HepG2 (cell line): Measurements from ENCODE around the gene FGF10. TPM values are rescaled to one million over a fixed set of nuclear protein-coding genes. Genes with fewer than 3 reads are reported as not detected.

Experiments used
- CBX2 ChIP-seq, 2 experiments: fragments of 200-600 bp in 1 of 2; sonication (generic); formaldehyde crosslinking in 1 of 2; IDR thresholded peaks; 2 replicates each; pipeline versions ENCODE4 v1.7.0 to v1.8.1; 2018 to 2022; ENCODE audit warnings: low read depth in 2 of 2, low read length in 1 of 2, mild to moderate bottlenecking in 1 of 2, missing genetic modification reagents in 1 of 2
- KMT2A ChIP-seq: sonication (generic); formaldehyde crosslinking; IDR thresholded peaks from 2 replicates; pipeline ENCODE4 v1.4.0; 2020; ENCODE audit warnings: missing genetic modification reagents
- POLR2AphosphoS5 ChIP-seq: IDR thresholded peaks from 2 replicates; pipeline ENCODE4 v1.6.1; 2012; ENCODE audit warnings: low read depth, low read length
- polyA plus RNA-seq, 8 experiments: library from polyadenylated mRNA; depleted of rRNA in 3 of 8; stranded (reverse) in 7 of 8; unstranded in 1 of 8; fragments of >200 nt; fragmentation: Illumina TruSeq in 4 of 8; extraction: Trizol in 4 of 8; gene quantifications; 2 replicates each; pipeline versions ENCODE4 v1.2.1 to v1.2.3, GENCODE V29; 2011 to 2016; ENCODE audit warnings: low read depth in 4 of 8, missing spikeins in 1 of 8, mixed read lengths in 1 of 8; ENCODE audit not compliant: insufficient read depth in 1 of 8
- total RNA-seq, 5 experiments: library from RNA; depleted of rRNA; stranded (reverse); fragments of >200 nt; fragmentation: Illumina TruSeq; extraction: Trizol; gene quantifications; 2 replicates each; pipeline ENCODE4 v1.2.3, GENCODE V29; 2016; ENCODE audit warnings: low read depth in 1 of 5
- TF ChIP-seq, protein P1 (sequence below): sonication (generic); formaldehyde crosslinking; IDR thresholded peaks from 2 replicates; pipeline ENCODE4 v1.5.1; 2020; ENCODE audit warnings: missing genetic modification reagents, mild to moderate bottlenecking, borderline replicate concordance
- TF ChIP-seq, protein P2 (sequence below): sonication (generic); formaldehyde crosslinking; IDR thresholded peaks from 2 replicates; pipeline ENCODE4 v1.4.0; 2020; ENCODE audit warnings: mild to moderate bottlenecking, missing genetic modification reagents
- TF ChIP-seq, protein P3 (sequence below): sonication (generic); formaldehyde crosslinking; IDR thresholded peaks from 2 replicates; pipeline ENCODE4 v1.4.0; 2020; ENCODE audit warnings: mild to moderate bottlenecking, missing genetic modification reagents

Gene FGF10
- total and polyA plus RNA-seq, 2 of the 13 experiments (the other 11 are each of a cell fraction or from before 2014, with no cell fraction given) = not detected

DNA sequence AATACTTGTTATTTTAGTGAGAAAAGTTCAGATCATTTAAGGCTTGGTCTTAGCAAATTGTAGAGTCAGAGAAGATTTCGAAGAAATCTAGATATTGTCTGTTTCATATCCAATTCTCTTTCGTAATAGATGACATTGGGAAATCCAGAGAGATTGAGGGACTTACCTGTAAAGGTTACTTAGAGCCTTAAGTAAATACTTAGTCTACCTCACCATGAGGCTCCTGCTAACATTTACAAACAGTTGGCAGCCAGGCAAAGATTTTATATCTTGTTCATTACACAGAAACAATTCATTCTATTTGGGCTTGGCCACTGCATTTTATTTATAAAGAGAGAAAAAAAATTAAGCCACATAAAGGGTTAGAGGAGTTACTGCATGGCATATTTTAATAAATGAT is 70.3 kb downstream of the FGF10 start (continued):
- TF ChIP-seq, protein P1, sequence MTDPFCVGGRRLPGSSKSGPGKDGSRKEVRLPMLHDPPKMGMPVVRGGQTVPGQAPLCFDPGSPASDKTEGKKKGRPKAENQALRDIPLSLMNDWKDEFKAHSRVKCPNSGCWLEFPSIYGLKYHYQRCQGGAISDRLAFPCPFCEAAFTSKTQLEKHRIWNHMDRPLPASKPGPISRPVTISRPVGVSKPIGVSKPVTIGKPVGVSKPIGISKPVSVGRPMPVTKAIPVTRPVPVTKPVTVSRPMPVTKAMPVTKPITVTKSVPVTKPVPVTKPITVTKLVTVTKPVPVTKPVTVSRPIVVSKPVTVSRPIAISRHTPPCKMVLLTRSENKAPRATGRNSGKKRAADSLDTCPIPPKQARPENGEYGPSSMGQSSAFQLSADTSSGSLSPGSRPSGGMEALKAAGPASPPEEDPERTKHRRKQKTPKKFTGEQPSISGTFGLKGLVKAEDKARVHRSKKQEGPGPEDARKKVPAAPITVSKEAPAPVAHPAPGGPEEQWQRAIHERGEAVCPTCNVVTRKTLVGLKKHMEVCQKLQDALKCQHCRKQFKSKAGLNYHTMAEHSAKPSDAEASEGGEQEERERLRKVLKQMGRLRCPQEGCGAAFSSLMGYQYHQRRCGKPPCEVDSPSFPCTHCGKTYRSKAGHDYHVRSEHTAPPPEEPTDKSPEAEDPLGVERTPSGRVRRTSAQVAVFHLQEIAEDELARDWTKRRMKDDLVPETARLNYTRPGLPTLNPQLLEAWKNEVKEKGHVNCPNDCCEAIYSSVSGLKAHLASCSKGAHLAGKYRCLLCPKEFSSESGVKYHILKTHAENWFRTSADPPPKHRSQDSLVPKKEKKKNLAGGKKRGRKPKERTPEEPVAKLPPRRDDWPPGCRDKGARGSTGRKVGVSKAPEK (CRISPR knock-in tag) = no peak
- TF ChIP-seq, protein P2, sequence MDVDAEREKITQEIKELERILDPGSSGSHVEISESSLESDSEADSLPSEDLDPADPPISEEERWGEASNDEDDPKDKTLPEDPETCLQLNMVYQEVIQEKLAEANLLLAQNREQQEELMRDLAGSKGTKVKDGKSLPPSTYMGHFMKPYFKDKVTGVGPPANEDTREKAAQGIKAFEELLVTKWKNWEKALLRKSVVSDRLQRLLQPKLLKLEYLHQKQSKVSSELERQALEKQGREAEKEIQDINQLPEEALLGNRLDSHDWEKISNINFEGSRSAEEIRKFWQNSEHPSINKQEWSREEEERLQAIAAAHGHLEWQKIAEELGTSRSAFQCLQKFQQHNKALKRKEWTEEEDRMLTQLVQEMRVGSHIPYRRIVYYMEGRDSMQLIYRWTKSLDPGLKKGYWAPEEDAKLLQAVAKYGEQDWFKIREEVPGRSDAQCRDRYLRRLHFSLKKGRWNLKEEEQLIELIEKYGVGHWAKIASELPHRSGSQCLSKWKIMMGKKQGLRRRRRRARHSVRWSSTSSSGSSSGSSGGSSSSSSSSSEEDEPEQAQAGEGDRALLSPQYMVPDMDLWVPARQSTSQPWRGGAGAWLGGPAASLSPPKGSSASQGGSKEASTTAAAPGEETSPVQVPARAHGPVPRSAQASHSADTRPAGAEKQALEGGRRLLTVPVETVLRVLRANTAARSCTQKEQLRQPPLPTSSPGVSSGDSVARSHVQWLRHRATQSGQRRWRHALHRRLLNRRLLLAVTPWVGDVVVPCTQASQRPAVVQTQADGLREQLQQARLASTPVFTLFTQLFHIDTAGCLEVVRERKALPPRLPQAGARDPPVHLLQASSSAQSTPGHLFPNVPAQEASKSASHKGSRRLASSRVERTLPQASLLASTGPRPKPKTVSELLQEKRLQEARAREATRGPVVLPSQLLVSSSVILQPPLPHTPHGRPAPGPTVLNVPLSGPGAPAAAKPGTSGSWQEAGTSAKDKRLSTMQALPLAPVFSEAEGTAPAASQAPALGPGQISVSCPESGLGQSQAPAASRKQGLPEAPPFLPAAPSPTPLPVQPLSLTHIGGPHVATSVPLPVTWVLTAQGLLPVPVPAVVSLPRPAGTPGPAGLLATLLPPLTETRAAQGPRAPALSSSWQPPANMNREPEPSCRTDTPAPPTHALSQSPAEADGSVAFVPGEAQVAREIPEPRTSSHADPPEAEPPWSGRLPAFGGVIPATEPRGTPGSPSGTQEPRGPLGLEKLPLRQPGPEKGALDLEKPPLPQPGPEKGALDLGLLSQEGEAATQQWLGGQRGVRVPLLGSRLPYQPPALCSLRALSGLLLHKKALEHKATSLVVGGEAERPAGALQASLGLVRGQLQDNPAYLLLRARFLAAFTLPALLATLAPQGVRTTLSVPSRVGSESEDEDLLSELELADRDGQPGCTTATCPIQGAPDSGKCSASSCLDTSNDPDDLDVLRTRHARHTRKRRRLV (CRISPR knock-in tag) = no peak
- TF ChIP-seq CBX2 (IDR thresholded peaks at IDR 0.05; ENCODE audit: low read depth, low read length) (no peak), CBX2 (CRISPR knock-in tag; IDR thresholded peaks at IDR 0.05; ENCODE audit: low read depth) (no peak), KMT2A (no peak), POLR2AphosphoS5 (no peak)
- TF ChIP-seq, protein P3, sequence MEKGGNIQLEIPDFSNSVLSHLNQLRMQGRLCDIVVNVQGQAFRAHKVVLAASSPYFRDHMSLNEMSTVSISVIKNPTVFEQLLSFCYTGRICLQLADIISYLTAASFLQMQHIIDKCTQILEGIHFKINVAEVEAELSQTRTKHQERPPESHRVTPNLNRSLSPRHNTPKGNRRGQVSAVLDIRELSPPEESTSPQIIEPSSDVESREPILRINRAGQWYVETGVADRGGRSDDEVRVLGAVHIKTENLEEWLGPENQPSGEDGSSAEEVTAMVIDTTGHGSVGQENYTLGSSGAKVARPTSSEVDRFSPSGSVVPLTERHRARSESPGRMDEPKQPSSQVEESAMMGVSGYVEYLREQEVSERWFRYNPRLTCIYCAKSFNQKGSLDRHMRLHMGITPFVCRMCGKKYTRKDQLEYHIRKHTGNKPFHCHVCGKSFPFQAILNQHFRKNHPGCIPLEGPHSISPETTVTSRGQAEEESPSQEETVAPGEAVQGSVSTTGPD = no peak
